Urinary bladder (tissue), 4 donors: ENCODE data around the gene MBTPS1. TPM values are rescaled to one million over a fixed set of nuclear protein-coding genes. Genes with fewer than 3 reads are reported as not detected.

Experiments used
- DNase-seq: peaks from one replicate; pipeline ENCODE4 v3.0.0-alpha.2; 2015; ENCODE audit errors: extremely low spot score
- H3K27ac ChIP-seq: one replicate; pipeline ENCODE4 v1.5.1; 2013; ENCODE audit warnings: low read depth, mild to moderate bottlenecking, moderate library complexity
- H3K36me3 ChIP-seq: one replicate; pipeline ENCODE4 v1.6.1; 2013; ENCODE audit warnings: mild to moderate bottlenecking, moderate library complexity; ENCODE audit not compliant: insufficient read depth
- H3K4me1 ChIP-seq: one replicate; pipeline ENCODE4 v1.6.1; 2013; ENCODE audit warnings: mild to moderate bottlenecking, moderate library complexity; ENCODE audit not compliant: insufficient read depth
- H3K4me3 ChIP-seq: one replicate; pipeline ENCODE4 v1.5.1; 2013; ENCODE audit warnings: low read depth, low read length
- WGBS: extraction: QIAGEN DNeasy Blood & Tissue Kit; methylation state at CpG from one replicate; pipeline ENCODE4 v1.1.7; 2013; 5-methylcytosine and 5-hydroxymethylcytosine counted together
- polyA plus RNA-seq: library from polyadenylated mRNA; stranded (reverse); fragments of 200-250 nt; gene quantifications from one replicate; pipeline ENCODE4 v1.2.3, GENCODE V29; 2013
- total RNA-seq: library from RNA; depleted of rRNA; stranded (reverse); fragments of >200 nt; gene quantifications from one replicate; pipeline ENCODE4 v1.2.3, GENCODE V29; 2014
- donor health status: healthy with polysubstance abuse.
- donor health status: healthy.

MBTPS1 gene
- total and polyA plus RNA-seq, 2 donors = 67.8 to 81.3 TPM

- no peaks in the 10 kb centered on the region for H3K4me1 ChIP-seq
- no peak overlapping the region for H3K27ac ChIP-seq
- no peak overlapping the region for H3K4me3 ChIP-seq
- no peak for DNase-seq
- WGBS = 88% methylated on average over 8 of the region's 8 CpGs
- peaks cover 1% of the 10 kb centered on the region for H3K36me3 ChIP-seq
Measured at GRCh38 chr16:84085271-84085667, 31.5 kb downstream of the MBTPS1 start.

- WGBS = 52% methylated on average over 11 of the region's 11 CpGs
- H3K36me3 ChIP-seq = peaks cover 1% of the 10 kb centered on the region
- H3K4me3 ChIP-seq = no peak overlapping the region
- no peak overlapping the region for H3K27ac ChIP-seq
- no peak for DNase-seq
- no peaks in the 10 kb centered on the region for H3K4me1 ChIP-seq
Measured at GRCh38 chr16:84084570-84085270, 32.0 kb downstream of the MBTPS1 start.

GRCh38 chr16:84082835-84083569 lies 33.7 kb downstream of the MBTPS1 start:
- H3K27ac ChIP-seq = no peak overlapping the region
- 87% methylated on average over 11 of the region's 11 CpGs for WGBS
- H3K4me1 ChIP-seq = no peaks in the 10 kb centered on the region
- DNase-seq = no peak
- no peaks in the 10 kb centered on the region for H3K36me3 ChIP-seq
- H3K4me3 ChIP-seq = no peak overlapping the region

- WGBS = 78% methylated on average over 6 of the region's 6 CpGs
- no peak for DNase-seq
- Histone ChIP-seq H3K4me3 (no peak overlapping the region), H3K27ac (no peak overlapping the region), H3K36me3 (no peaks in the 10 kb centered on the region), H3K4me1 (no peaks in the 10 kb centered on the region)
Measured at GRCh38 chr16:84082110-84082509, 34.6 kb downstream of the MBTPS1 start.

GRCh38 chr16:84081446-84081989 lies 35.2 kb downstream of the MBTPS1 start:
- Histone ChIP-seq H3K4me3 (no peak overlapping the region), H3K27ac (no peak overlapping the region), H3K4me1 (no peaks in the 10 kb centered on the region), H3K36me3 (peaks cover 2% of the 10 kb centered on the region)
- DNase-seq = no peak
- 86% methylated on average over 14 of the region's 14 CpGs for whole genome bisulfite sequencing

- H3K4me1 ChIP-seq = no peaks in the 10 kb centered on the region
- peaks cover 2% of the 10 kb centered on the region for H3K36me3 ChIP-seq
- H3K4me3 ChIP-seq = no peak overlapping the region
- 87% methylated on average over 6 of the region's 6 CpGs for WGBS
- H3K27ac ChIP-seq = no peak overlapping the region
- DNase-seq = no peak
Measured at GRCh38 chr16:84080813-84081212, 35.9 kb downstream of the MBTPS1 start.

- Histone ChIP-seq H3K36me3 (peaks cover 2% of the 10 kb centered on the region), H3K4me3 (no peak overlapping the region), H3K4me1 (no peaks in the 10 kb centered on the region), H3K27ac (no peak overlapping the region)
- WGBS = 85% methylated on average over 8 of the region's 8 CpGs
- no peak for DNase-seq
Measured at GRCh38 chr16:84080378-84080777, 36.4 kb downstream of the MBTPS1 start.

GRCh38 chr16:84079664-84080063 lies 37.1 kb downstream of the MBTPS1 start:
- peaks cover 2% of the 10 kb centered on the region for H3K36me3 ChIP-seq
- no peak overlapping the region for H3K27ac ChIP-seq
- no peak for DNase-seq
- WGBS = 94% methylated on average over 6 of the region's 6 CpGs
- no peaks in the 10 kb centered on the region for H3K4me1 ChIP-seq
- H3K4me3 ChIP-seq = no peak overlapping the region

GRCh38 chr16:84075376-84075775 lies 41.4 kb downstream of the MBTPS1 start:
- WGBS = 94% methylated on average over 11 of the region's 11 CpGs
- Histone ChIP-seq H3K36me3 (peaks cover 4% of the 10 kb centered on the region), H3K4me1 (no peaks in the 10 kb centered on the region), H3K4me3 (no peak overlapping the region), H3K27ac (no peak overlapping the region)
- DNase-seq = no peak

- Histone ChIP-seq H3K4me3 (no peak overlapping the region), H3K27ac (no peak overlapping the region), H3K4me1 (no peaks in the 10 kb centered on the region), H3K36me3 (peaks cover 4% of the 10 kb centered on the region)
- DNase-seq = no peak
- WGBS = 93% methylated on average over 3 of the region's 3 CpGs
Measured at GRCh38 chr16:84074721-84075120, 42.0 kb downstream of the MBTPS1 start.

- Histone ChIP-seq H3K4me1 (no peaks in the 10 kb centered on the region), H3K27ac (no peak overlapping the region), H3K4me3 (no peak overlapping the region), H3K36me3 (peaks cover 15% of the 10 kb centered on the region)
- no peak for DNase-seq
- 91% methylated on average over 10 of the region's 10 CpGs for WGBS
Measured at GRCh38 chr16:84072014-84072413, 44.7 kb downstream of the MBTPS1 start.

GRCh38 chr16:84071121-84071520 lies 45.6 kb downstream of the MBTPS1 start:
- H3K4me1 ChIP-seq = no peaks in the 10 kb centered on the region
- WGBS = 88% methylated on average over 8 of the region's 8 CpGs
- H3K4me3 ChIP-seq = no peak overlapping the region
- H3K36me3 ChIP-seq = peaks cover 14% of the 10 kb centered on the region
- no peak overlapping the region for H3K27ac ChIP-seq
- DNase-seq = no peak

GRCh38 chr16:84069540-84069939 lies 47.2 kb downstream of the MBTPS1 start:
- 90% methylated on average over 6 of the region's 6 CpGs for WGBS
- no peak overlapping the region for H3K4me3 ChIP-seq
- no peak overlapping the region for H3K27ac ChIP-seq
- peaks cover 14% of the 10 kb centered on the region for H3K36me3 ChIP-seq
- DNase-seq = no peak
- no peaks in the 10 kb centered on the region for H3K4me1 ChIP-seq
